Stimulated activated naive CD8-positive, alpha-beta T cell treated with anti-CD3 and anti-CD28 coated beads, Interleukin-15, Interleukin-2, amounts not matched to agents 100 ng/mL and 50 ng/mL, for 24 hours (primary cell): Measurements from ENCODE around the gene WDR37.
A peak's percentile ranks its signal among the peaks of the same experiment; 100 is the strongest.
"Not testable (repeated sequence)": the region's sequence is repeated elsewhere in the genome, so short reads cannot be mapped to it uniquely, and the experiment has no call there.

Experiments used
- H3K27ac Mint-ChIP-seq: one replicate; pipeline ENCODE4 v1.8.0; 2021; ENCODE audit warnings: mild to moderate bottlenecking, mixed read lengths
- H3K27me3 Mint-ChIP-seq: one replicate; pipeline ENCODE4 v1.8.0; 2021; ENCODE audit warnings: mixed read lengths
- H3K36me3 Mint-ChIP-seq: one replicate; pipeline ENCODE4 v1.8.0; 2021; ENCODE audit warnings: low read depth, mixed read lengths
- H3K4me1 Mint-ChIP-seq: one replicate; pipeline ENCODE4 v1.8.0; 2021; ENCODE audit warnings: low read depth, mixed read lengths
- H3K4me3 Mint-ChIP-seq: one replicate; pipeline ENCODE4 v1.8.0; 2021; ENCODE audit warnings: mild to moderate bottlenecking, mixed read lengths
- H3K9me3 Mint-ChIP-seq: one replicate; pipeline ENCODE4 v1.8.0; 2021; ENCODE audit warnings: mixed read lengths

The WDR37 gene

DNA sequence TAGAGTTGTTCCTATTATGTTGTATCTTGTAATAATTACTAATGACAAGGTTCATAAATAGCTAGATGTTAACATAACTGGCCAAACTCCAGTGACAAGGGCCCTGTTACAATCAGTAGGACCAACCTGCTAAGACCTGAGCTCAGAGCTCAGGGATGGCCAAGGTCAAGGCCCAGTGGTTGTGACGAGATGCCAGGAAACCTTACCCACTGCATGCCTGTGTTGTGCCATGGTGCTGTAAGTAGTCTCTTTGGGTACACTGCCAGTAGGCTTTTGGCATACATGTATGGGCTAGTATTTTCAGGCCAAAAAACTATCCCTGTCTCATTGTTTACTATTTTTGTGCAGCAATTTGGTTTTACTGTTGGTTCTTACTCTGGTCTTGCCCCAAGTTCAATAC lies 22.6 kb upstream of the WDR37 start:
- Mint-ChIP-seq H3K4me1 (peaks cover 5% of the 10 kb centered on the region), H3K27me3 (no peaks in the 10 kb centered on the region), H3K4me3 (no peak overlapping the region), H3K27ac (no peak overlapping the region), H3K36me3 (peaks cover 28% of the 10 kb centered on the region), H3K9me3 (no peaks in the 10 kb centered on the region)

DNA sequence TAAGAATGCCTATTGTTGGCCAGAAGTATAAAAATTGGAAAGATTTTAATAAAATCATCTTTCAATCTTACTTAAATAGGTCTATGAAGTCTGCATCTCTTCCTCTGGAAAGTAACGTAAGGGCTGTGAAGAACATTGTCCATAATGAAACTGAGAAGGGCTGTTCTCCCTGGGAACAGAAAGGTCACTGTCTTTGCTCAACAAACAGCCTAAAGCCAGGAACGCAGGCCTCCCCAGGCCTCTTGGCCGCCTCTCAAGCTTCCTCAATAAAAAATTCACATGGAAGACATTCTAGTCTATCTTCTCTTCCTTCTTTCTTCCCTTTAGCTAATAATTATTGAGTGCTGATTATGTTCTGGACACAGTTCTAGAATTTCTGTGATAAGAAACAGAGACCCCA lies 21.4 kb upstream of the WDR37 start:
- Mint-ChIP-seq H3K4me1 (peaks cover 5% of the 10 kb centered on the region), H3K36me3 (peaks cover 26% of the 10 kb centered on the region), H3K9me3 (no peaks in the 10 kb centered on the region), H3K4me3 (no peak overlapping the region), H3K27me3 (no peaks in the 10 kb centered on the region), H3K27ac (no peak overlapping the region)

DNA sequence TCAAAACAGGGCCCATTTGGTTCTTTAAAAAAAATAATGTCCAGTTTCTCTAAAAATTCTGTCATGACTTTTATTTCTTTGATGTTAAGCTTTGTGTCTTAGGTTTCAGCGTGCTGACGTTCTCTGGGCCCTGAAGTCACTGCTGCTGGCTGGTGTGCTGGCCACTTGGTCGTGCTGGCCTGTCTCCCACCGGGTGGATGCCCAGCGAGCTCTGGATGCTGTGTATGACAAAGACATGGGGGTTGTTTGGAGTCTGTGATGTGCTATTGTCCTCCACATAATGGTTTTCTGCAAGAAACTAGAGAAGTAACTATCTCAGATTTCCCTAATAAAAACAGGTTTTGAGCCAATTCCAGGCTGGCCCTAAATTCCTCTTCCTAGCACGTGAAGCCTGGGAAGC lies 21.0 kb upstream of the WDR37 start:
- Mint-ChIP-seq H3K9me3 (no peaks in the 10 kb centered on the region), H3K36me3 (peaks cover 29% of the 10 kb centered on the region), H3K4me3 (no peak overlapping the region), H3K27ac (no peak overlapping the region), H3K27me3 (no peaks in the 10 kb centered on the region), H3K4me1 (peaks cover 5% of the 10 kb centered on the region)

DNA sequence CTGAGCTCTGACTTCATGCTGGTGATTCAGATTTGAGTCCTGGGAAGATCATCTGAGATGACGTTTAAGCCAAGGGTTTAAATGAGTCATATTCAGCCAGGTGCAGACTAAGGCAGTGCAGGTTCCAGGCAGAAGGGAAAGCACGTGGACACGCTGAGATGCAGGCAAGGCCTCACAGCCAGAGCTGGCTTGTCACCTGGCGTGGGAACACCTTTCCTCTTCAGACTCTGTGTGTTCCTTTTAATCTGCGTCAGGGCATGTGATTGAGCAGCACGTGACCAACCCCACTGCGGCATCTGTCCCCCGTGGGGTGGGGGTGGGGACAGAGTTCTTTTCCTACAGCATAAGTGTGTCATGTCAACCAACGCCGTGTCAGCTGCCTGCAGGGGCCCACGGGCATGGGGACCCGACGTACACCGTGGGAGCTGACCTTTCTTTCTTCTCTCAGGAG lies 19.8 kb upstream of the WDR37 start:
- Mint-ChIP-seq H3K9me3 (no peaks in the 10 kb centered on the region), H3K36me3 (peaks cover 35% of the 10 kb centered on the region), H3K27me3 (no peaks in the 10 kb centered on the region), H3K4me3 (no peak overlapping the region), H3K27ac (no peak overlapping the region), H3K4me1 (peaks cover 5% of the 10 kb centered on the region)

DNA sequence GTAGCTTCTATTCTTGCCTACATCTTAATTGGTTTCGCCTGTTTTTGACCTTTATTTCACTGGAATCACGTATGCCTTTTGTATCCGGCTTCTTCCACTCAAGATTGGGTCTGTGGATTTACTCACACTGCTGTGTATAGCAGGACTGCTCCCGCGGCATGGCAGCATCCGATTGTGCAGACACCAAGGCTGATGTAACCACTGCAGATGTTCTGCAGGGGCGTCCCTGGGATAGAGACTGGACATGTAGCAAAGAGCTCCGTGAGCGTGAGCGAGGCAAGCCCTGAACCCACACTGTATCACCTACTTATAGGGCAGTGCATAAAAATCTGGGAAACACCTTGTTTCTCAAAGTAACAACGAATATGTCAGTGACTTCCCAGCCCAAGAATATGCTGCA lies 19.1 kb upstream of the WDR37 start:
- Mint-ChIP-seq H3K36me3 (peaks cover 37% of the 10 kb centered on the region), H3K27ac (peak overlapping the region; percentile 71), H3K4me3 (no peak overlapping the region), H3K4me1 (peaks cover 5% of the 10 kb centered on the region), H3K27me3 (no peaks in the 10 kb centered on the region), H3K9me3 (no peaks in the 10 kb centered on the region)

DNA sequence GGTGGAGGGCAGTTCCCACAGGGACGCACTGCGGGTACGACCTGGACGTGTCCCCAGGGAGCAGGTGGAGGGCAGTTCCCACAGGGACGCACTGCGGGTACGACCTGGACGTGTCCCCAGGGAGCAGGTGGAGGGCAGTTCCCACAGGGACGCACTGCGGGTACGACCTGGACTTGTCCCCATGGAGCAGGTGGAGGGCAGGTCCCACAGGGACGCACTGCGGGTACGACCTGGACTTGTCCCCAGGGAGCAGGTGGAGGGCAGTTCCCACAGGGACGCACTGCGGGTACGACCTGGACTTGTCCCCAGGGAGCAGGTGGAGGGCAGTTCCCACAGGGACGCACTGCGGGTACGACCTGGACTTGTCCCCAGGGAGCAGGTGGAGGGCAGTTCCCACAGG lies 17.4 kb upstream of the WDR37 start:
- peaks cover 13% of the 10 kb centered on the region for H3K4me1 Mint-ChIP-seq
- H3K9me3 Mint-ChIP-seq, H3K27ac Mint-ChIP-seq, H3K27me3 Mint-ChIP-seq, H3K4me3 Mint-ChIP-seq: not testable (repeated sequence)
- H3K36me3 Mint-ChIP-seq = peaks cover 36% of the 10 kb centered on the region

DNA sequence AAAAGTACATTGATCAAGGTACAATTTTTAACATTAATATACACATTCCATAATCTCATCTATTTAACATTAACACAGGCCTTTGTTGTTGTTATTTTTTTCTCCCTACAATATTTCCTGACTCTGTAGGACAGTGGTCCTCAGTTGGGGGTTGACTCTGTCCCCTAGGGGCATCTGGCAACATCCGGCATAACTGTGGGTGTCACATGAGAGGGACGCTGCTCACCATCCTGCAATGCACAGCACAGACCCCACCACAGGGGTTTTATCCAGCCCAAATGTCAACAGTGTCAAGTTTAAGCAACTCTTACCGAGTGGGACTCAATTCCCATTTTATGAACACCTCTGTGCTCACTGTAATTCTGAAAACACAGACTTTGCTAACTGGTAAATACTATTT lies 16.1 kb upstream of the WDR37 start:
- Mint-ChIP-seq H3K27ac (peak overlapping the region; percentile 40), H3K27me3 (no peaks in the 10 kb centered on the region), H3K4me3 (no peak overlapping the region), H3K4me1 (peaks cover 27% of the 10 kb centered on the region), H3K9me3 (no peaks in the 10 kb centered on the region), H3K36me3 (peaks cover 44% of the 10 kb centered on the region)

DNA sequence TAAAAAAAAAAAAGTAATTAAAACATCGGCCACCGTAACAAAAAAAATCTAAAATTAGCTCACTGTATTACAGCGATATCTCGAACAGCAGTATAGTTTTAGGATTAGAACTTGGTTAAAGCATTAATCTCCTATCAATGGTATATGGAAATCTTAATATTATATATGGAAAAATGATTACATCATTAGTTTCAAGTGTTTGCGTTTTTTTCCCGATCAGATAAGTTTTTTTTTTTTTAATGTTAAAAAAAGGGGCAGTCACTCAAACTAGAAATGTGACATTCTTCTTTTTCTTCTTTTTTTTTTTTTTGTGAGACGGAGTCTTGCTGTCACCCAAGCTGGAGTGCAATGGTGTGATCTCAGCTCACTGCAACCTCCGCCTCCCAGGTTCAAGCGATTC lies 14.7 kb upstream of the WDR37 start:
- Mint-ChIP-seq H3K36me3 (peaks cover 52% of the 10 kb centered on the region), H3K9me3 (no peaks in the 10 kb centered on the region)

DNA sequence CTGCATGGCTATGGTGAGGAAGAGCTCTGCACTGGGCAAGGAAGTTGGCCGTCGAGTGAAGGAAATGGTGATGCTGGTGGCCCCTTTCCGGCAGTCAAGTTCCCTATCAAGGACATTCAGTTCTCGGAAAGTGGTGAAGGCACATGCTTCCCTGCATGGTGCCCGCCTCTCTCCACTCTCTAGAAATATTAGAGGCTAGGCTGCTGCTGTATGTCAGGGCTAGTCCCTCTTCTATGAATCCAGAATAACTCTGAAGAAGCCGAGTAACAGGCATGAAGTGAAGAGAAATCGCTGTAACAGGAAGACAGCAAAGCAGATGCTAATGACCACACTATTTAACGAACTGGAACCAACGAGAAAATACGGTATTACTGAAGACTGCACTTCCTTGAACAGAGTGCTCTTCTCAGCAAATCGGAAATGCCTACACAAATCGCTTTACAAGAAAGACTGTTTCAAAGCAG lies 12.6 kb upstream of the WDR37 start:
- Mint-ChIP-seq H3K4me1 (peaks cover 44% of the 10 kb centered on the region), H3K9me3 (no peaks in the 10 kb centered on the region), H3K27me3 (no peaks in the 10 kb centered on the region), H3K27ac (peak overlapping the region; percentile 69), H3K36me3 (peaks cover 53% of the 10 kb centered on the region), H3K4me3 (peak overlapping the region; percentile 56)

More for the DNA sequence above, 14.7 kb upstream of the WDR37 start:
- Mint-ChIP-seq H3K4me1 (peaks cover 34% of the 10 kb centered on the region), H3K4me3 (no peak overlapping the region), H3K27ac (no peak overlapping the region), H3K27me3 (no peaks in the 10 kb centered on the region)

DNA sequence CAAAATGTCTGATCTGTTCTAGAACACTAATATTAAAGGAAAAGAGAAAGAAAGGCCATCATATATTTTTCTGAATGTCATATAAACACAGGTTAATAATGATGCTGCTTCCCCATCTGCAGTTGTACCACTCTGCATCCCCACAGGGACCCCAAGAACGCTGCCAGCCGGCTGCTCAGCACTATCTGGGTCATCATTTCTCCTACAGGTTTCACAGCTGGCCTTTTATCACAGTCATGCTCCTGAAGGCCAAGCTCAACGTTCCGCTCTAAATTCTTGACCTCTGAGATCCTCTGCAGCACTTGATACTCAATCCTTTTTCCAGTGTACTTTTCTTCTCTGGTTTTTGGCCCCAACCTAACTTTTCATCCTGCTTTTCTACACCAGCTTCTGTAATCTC lies 12.0 kb upstream of the WDR37 start:
- Mint-ChIP-seq H3K4me1 (peaks cover 44% of the 10 kb centered on the region), H3K36me3 (peaks cover 53% of the 10 kb centered on the region), H3K4me3 (peak overlapping the region; percentile 56)

DNA sequence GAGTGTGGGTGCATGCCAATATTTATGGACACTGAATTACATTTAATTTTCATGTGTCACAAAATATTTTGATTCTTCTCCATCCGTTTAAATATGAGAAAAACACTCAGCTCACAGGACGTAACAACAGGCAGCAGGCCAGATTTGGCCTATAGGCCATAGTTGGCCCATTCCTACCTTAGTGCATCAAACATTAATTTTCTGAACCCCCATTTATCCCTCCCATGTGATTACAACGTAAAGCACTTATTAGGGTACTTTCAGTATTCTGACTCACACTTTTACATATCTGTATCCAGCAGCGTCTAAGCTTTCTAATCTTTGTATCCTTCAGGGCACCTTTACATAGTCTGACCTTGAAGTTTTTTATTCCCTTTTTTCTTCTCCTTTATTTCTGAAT lies 11.2 kb upstream of the WDR37 start:
- no peaks in the 10 kb centered on the region for H3K27me3 Mint-ChIP-seq

More for the DNA sequence above, 12.0 kb upstream of the WDR37 start:
- H3K27me3 Mint-ChIP-seq = no peaks in the 10 kb centered on the region
- H3K9me3 Mint-ChIP-seq = no peaks in the 10 kb centered on the region
- peak overlapping the region; percentile 69 for H3K27ac Mint-ChIP-seq

DNA sequence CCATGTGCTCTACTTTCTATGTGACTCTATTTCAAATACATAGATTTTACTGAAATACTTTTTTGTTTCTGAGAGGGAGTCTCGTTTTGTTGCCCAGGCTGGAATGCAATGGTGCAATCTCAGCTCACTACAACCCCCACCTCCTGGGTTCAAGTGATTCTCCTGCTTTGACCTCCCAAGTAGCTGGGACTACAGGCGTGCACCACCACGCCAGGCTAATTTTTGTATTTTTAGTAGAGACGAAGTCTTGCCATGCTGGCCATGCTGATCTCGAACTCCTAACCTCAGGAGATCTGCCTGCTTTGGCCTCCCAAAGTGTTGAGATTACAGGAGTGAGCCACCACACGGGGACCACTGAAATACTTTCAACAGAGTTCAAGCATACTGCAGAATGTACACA lies 10.8 kb upstream of the WDR37 start:
- H3K36me3 Mint-ChIP-seq = peaks cover 56% of the 10 kb centered on the region
- peaks cover 48% of the 10 kb centered on the region for H3K4me1 Mint-ChIP-seq
- H3K27ac Mint-ChIP-seq = peak overlapping the region; percentile 80
- no peaks in the 10 kb centered on the region for H3K9me3 Mint-ChIP-seq
- no peaks in the 10 kb centered on the region for H3K27me3 Mint-ChIP-seq
- peak overlapping the region; percentile 56 for H3K4me3 Mint-ChIP-seq

More for the DNA sequence above, 11.2 kb upstream of the WDR37 start:
- Mint-ChIP-seq H3K4me3 (peak overlapping the region; percentile 56), H3K36me3 (peaks cover 56% of the 10 kb centered on the region), H3K4me1 (peaks cover 44% of the 10 kb centered on the region), H3K9me3 (no peaks in the 10 kb centered on the region), H3K27ac (peak overlapping the region; percentile 80)

DNA sequence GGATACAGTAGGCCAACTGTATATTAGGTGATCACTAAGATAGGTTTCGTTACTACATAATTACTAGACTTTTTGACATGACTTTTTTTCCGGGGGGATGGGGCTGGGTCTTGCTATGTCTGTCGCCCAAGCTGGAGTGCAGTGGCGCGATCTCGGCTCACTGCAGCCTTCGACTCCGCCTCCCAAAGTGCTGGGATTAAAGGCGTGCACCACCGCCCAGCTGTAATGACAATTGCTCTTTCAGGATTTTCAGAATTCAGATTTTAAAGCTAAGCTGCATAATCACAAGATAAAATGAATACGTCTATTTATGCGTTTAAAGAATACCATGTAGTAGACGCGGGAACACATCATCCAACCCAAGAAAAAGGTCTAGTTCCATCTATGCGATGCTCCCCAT lies 8.2 kb upstream of the WDR37 start:
- Mint-ChIP-seq H3K9me3 (no peaks in the 10 kb centered on the region), H3K27ac (peak overlapping the region; percentile 97), H3K4me3 (peak overlapping the region; percentile 98), H3K36me3 (peaks cover 66% of the 10 kb centered on the region), H3K4me1 (peaks cover 73% of the 10 kb centered on the region), H3K27me3 (no peaks in the 10 kb centered on the region)

DNA sequence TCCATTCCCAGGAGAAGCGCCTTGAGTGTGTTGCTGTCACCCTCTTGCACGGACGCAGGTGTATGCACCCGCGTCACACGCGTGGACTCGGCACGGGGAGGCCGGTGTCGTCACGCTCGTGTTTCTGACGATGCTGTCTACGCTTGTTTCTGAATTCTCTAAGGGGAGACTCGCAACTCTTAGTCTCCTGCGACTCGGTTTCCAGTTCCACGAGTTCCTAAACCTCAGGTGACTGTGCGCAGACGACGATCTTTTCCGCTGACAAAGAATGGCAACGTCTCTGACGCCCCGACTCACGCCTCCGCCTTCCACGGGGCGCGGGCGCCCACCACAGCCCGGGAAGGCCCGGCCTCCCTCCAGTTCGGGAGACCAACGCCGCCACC lies 7.8 kb upstream of the WDR37 start:
- Mint-ChIP-seq H3K4me1 (peaks cover 73% of the 10 kb centered on the region), H3K27ac (peak overlapping the region; percentile 97), H3K4me3 (peak overlapping the region; percentile 98), H3K9me3 (no peaks in the 10 kb centered on the region), H3K36me3 (peaks cover 66% of the 10 kb centered on the region), H3K27me3 (no peaks in the 10 kb centered on the region)

DNA sequence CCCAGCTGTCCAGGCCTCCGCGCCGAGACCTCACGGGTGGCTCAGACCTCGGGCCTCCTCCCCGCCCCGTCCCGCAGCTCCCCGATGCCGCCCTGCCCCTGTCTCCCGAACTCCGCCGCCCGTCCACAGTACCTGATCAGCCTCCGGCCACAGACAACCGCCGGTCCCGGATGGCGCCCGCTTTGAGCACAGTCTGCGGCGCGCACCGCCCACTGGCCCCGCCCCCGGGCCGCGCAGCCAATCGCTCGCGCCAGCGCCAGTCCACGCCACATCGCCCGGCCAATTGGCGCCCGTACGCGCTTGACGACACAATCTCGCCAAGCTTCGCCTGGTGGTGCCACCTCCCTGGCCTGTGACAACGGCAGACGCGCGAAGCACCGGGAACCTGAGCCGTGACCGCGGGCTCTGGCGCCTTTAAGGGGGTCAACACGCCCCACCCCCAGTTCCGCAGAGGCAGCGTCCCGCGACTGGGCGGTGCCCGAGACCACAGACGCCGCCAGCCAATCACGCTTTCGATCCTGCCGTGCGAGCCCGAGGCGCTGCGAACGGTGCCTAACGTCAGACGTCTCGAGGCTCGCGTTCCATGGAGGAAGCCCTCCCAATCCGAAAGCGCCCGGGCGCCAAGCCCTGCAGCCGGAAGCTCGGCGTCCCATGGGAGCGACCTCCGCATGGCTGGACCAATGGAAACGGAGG lies 7.3 kb upstream of the WDR37 start, which contains the start of gene IDI1:
Gene IDI1, minus strand, starts transcription at position 388 of the 693 bp plus-strand sequence. Its CDS starts 116 bp downstream, at position 272.
- Mint-ChIP-seq H3K36me3 (peaks cover 69% of the 10 kb centered on the region), H3K4me3 (peak within 1 kb of the TSS; percentile 98), H3K27me3 (no peaks in the 10 kb centered on the region), H3K4me1 (peaks cover 73% of the 10 kb centered on the region), H3K9me3 (no peaks in the 10 kb centered on the region), H3K27ac (peak within 1 kb of the TSS; percentile 97)
